H1 (cell line): ENCODE measurements around the gene LMNTD2.

Experiments
- CBX8 ChIP-seq: fragments of 300-800, 300-1000 bp; sonication (generic); IDR thresholded peaks from 2 replicates; pipeline ENCODE4 v1.7.1; 2016; ENCODE audit warnings: low read depth, low read length, borderline replicate concordance
- CTCF ChIP-seq, 3 experiments: IDR thresholded peaks; 1 replicate in 2 of 3; 2 replicates in 1 of 3; pipeline versions ENCODE4 v1.5.1 to v1.6.1; 2011; ENCODE audit warnings: low read length in 3 of 3, mild to moderate bottlenecking in 3 of 3, inconsistent platforms in 2 of 3, low read depth in 1 of 3, moderate library complexity in 1 of 3; ENCODE audit not compliant: insufficient read depth in 1 of 3; ENCODE audit errors: control extremely low read depth in 1 of 3
- EP300 ChIP-seq, 2 experiments: IDR thresholded peaks; 1 replicate in 1 of 2; 2 replicates in 1 of 2; pipeline ENCODE4 v1.6.1; 2011 to 2012; ENCODE audit warnings: low read depth in 2 of 2, low read length in 2 of 2, mild to moderate bottlenecking in 2 of 2, borderline replicate concordance in 1 of 2, inconsistent platforms in 1 of 2, moderate library complexity in 1 of 2
- EZH2 ChIP-seq: fragments of 200-600 bp; sonication (generic); IDR thresholded peaks from 2 replicates; pipeline ENCODE4 v1.7.1; 2012; ENCODE audit warnings: low read depth, mild to moderate bottlenecking, moderate library complexity, low read length, inconsistent platforms; ENCODE audit not compliant: severe bottlenecking
- HDAC2 ChIP-seq, 2 experiments: fragments of 300-600 bp in 1 of 2; sonication (generic) in 1 of 2; IDR thresholded peaks; 2 replicates each; pipeline ENCODE4 v1.6.1; 2011 to 2012; ENCODE audit warnings: low read depth in 2 of 2, low read length in 2 of 2, mild to moderate bottlenecking in 2 of 2, moderate library complexity in 2 of 2, borderline replicate concordance in 1 of 2, inconsistent platforms in 1 of 2
- HDAC6 ChIP-seq: IDR thresholded peaks from one replicate; pipeline ENCODE4 v1.7.1; 2012; ENCODE audit warnings: low read depth, mild to moderate bottlenecking, inconsistent platforms, low read length, moderate library complexity
- JUND ChIP-seq: IDR thresholded peaks from 2 replicates; pipeline ENCODE4 v1.6.1; 2011; ENCODE audit warnings: mild to moderate bottlenecking, improper control_type of control experiment, low read length
- MAFK ChIP-seq: IDR thresholded peaks from 2 replicates; pipeline ENCODE4 v1.6.1; 2012; ENCODE audit warnings: low read depth, mild to moderate bottlenecking, improper control_type of control experiment, low read length
- POLR2A ChIP-seq, 2 experiments: IDR thresholded peaks; 1 replicate in 1 of 2; 2 replicates in 1 of 2; pipeline ENCODE4 v1.6.1; 2011; ENCODE audit warnings: low read depth in 2 of 2, low read length in 2 of 2, mild to moderate bottlenecking in 2 of 2; ENCODE audit errors: control extremely low read depth in 1 of 2
- POLR2AphosphoS5 ChIP-seq: IDR thresholded peaks from 2 replicates; pipeline ENCODE4 v1.6.1; 2011; ENCODE audit warnings: low read depth, low read length
- SP2 ChIP-seq: IDR thresholded peaks from 2 replicates; pipeline ENCODE4 v1.6.1; 2012; ENCODE audit warnings: mild to moderate bottlenecking, low read length, inconsistent platforms
- SUZ12 ChIP-seq: fragments of 200-600 bp; sonication (generic); IDR thresholded peaks from 2 replicates; pipeline ENCODE4 v1.6.1; 2012; ENCODE audit warnings: mild to moderate bottlenecking, inconsistent platforms, low read length, moderate library complexity, mixed read lengths

GRCh38 chr11:598005-598680, 37.6 kb upstream of the LMNTD2 start:
- no peak for TF ChIP-seq MAFK
- no peak for TF ChIP-seq CTCF (IDR thresholded peaks at IDR 0.05; ENCODE audit: control extremely low read depth in 1 of 3, insufficient read depth in 1 of 3, low read depth in 1 of 3, low read length in 3 of 3)
- TF ChIP-seq EZH2: no peak
- TF ChIP-seq HDAC2 (IDR thresholded peaks at IDR 0.05; ENCODE audit: borderline replicate concordance in 1 of 2, low read depth in 2 of 2, low read length in 2 of 2): no peak
- TF ChIP-seq SP2: no peak
- no peak for TF ChIP-seq JUND
- TF ChIP-seq EP300 (IDR thresholded peaks at IDR 0.05; ENCODE audit: borderline replicate concordance in 1 of 2, low read depth in 2 of 2, low read length in 2 of 2): no peak
- TF ChIP-seq POLR2A (IDR thresholded peaks at IDR 0.05; ENCODE audit: control extremely low read depth in 1 of 2, low read depth in 2 of 2, low read length in 2 of 2): no peak
- TF ChIP-seq CBX8: no peak
- TF ChIP-seq POLR2AphosphoS5: no peak
- no peak for TF ChIP-seq SUZ12
- TF ChIP-seq HDAC6: no peak
